ENCODE measurements around the gene BAHCC1. TPM values are rescaled to one million over a fixed set of nuclear protein-coding genes. Genes with fewer than 3 reads are reported as not detected.

BAHCC1 gene
- total RNA-seq, 1 experiment from 2014 or later = 29.8 TPM

- ChIA-PET POLR2A (interaction anchor here (0.6 kb wide), 1 partner anchor 101 kb away, joined by 4 read pairs; no protein-coding TSS in a partner anchor), CTCF (interaction anchor here (2.5 to 2.6 kb wide), 2 partner anchors 19 to 25 kb away, joined by 10 to 12 read pairs; no protein-coding TSS in a partner anchor)
- H3K36me3 Mint-ChIP-seq = no peaks in the 10 kb centered on the region
- H3K4me1 Mint-ChIP-seq = 0 out of 2 replicates have a peak, but pooled peaks cover 3% of the 10 kb centered on the region
- TF ChIP-seq ERG (CRISPR knock-in tag; IDR thresholded peaks at IDR 0.05) = no peak
- TF ChIP-seq ZNF263 (CRISPR knock-in tag; IDR thresholded peaks at IDR 0.05; ENCODE audit: low read depth) = no peak
- no peak for TF ChIP-seq ZSCAN18 (CRISPR knock-in tag; IDR thresholded peaks at IDR 0.05)
- no peak for TF ChIP-seq AFF4 (CRISPR knock-in tag; IDR thresholded peaks at IDR 0.05; ENCODE audit: borderline replicate concordance)
- TF ChIP-seq MAX (CRISPR knock-in tag; IDR thresholded peaks at IDR 0.05) = no peak
- no peak for TF ChIP-seq IRF1 (CRISPR knock-in tag; IDR thresholded peaks at IDR 0.05)
- no peak for TF ChIP-seq SMAD3 (CRISPR knock-in tag; IDR thresholded peaks at IDR 0.05; ENCODE audit: borderline replicate concordance)
- no peak for TF ChIP-seq NR2C2 (CRISPR knock-in tag; IDR thresholded peaks at IDR 0.05)
- TF ChIP-seq RORB (CRISPR knock-in tag; IDR thresholded peaks at IDR 0.05) = no peak
- no peak for TF ChIP-seq ZNF281 (CRISPR knock-in tag; IDR thresholded peaks at IDR 0.05)
- TF ChIP-seq SP1 (CRISPR knock-in tag; conservative IDR thresholded peaks at IDR 0.05) = no peak
- no peak for TF ChIP-seq TCF7 (CRISPR knock-in tag; IDR thresholded peaks at IDR 0.05; ENCODE audit: low read depth)
- TF ChIP-seq ZNF532 (CRISPR knock-in tag; IDR thresholded peaks at IDR 0.05; ENCODE audit: borderline replicate concordance) = no peak
- no peak for TF ChIP-seq MXD4 (CRISPR knock-in tag; IDR thresholded peaks at IDR 0.05; ENCODE audit: borderline replicate concordance)
- no peak for TF ChIP-seq USF2 (CRISPR knock-in tag; IDR thresholded peaks at IDR 0.05)
- no peak for TF ChIP-seq ATF3 (CRISPR knock-in tag; conservative IDR thresholded peaks at IDR 0.05)
- no peak for TF ChIP-seq MYBL2 (CRISPR knock-in tag; IDR thresholded peaks at IDR 0.05)
- no peaks in the 10 kb centered on the region for H3K27me3 Mint-ChIP-seq (ENCODE audit: low read depth)
- H3K4me3 Mint-ChIP-seq = no peak overlapping the region
- DNase-seq (ENCODE audit: low spot score) (no peak), ATAC-seq (no peak)
- no peaks in the 10 kb centered on the region for H3K9me3 Mint-ChIP-seq
- H3K27ac Mint-ChIP-seq = no peak overlapping the region
Observed at GRCh38 chr17:81459224-81459623, 64.0 kb downstream of the BAHCC1 start.
